Inferior parietal cortex (tissue), 1 donor: Measurements from ENCODE around the gene CHD3.
"Not testable (repeated sequence)": the region's sequence is repeated elsewhere in the genome, so short reads cannot be mapped to it uniquely, and the experiment has no call there.

Experiments
- DNase-seq: peaks from one replicate; pipeline ENCODE4 v3.0.0-alpha.2; 2016; ENCODE audit errors: extremely low spot score

The CHD3 gene

GRCh38 chr17:7849751-7850504 lies 38.7 kb upstream of the CHD3 start:
- DNase-seq: no peak

GRCh38 chr17:7850701-7851437 lies 37.7 kb upstream of the CHD3 start:
- DNase-seq: no peak

GRCh38 chr17:7851438-7852261 lies 36.9 kb upstream of the CHD3 start:
- DNase-seq: peak; percentile 86

GRCh38 chr17:7852262-7852670 lies 36.3 kb upstream of the CHD3 start:
- DNase-seq: no peak

- DNase-seq: no peak
These were observed 35.5 kb upstream of the CHD3 start for GRCh38 chr17:7852919-7853690.

GRCh38 chr17:7853691-7854038 lies 34.9 kb upstream of the CHD3 start:
- DNase-seq: no peak

- DNase-seq: no peak
These were observed 34.4 kb upstream of the CHD3 start for GRCh38 chr17:7854078-7854777.

- DNase-seq: no peak
These were observed 33.5 kb upstream of the CHD3 start, which contains the start of gene TMEM88 for GRCh38 chr17:7854851-7855659. TSS of gene TMEM88 (plus strand) at chr17:7855066. CDS start at chr17:7855075, 9 bp downstream.

GRCh38 chr17:7855660-7856010 lies 33.0 kb upstream of the CHD3 start:
- DNase-seq: no peak

GRCh38 chr17:7856011-7856810 lies 32.4 kb upstream of the CHD3 start:
- no peak for DNase-seq

GRCh38 chr17:7856811-7857712 lies 31.5 kb upstream of the CHD3 start, which contains the start of gene NAA38:
TSS of gene NAA38 (minus strand) at chr17:7857559. CDS start at chr17:7857463, 96 bp downstream.
- peak; percentile 98 for DNase-seq

GRCh38 chr17:7857713-7858521 lies 30.7 kb upstream of the CHD3 start, which contains the start of gene CYB5D1:
TSS of gene CYB5D1 (plus strand) at chr17:7858003. CDS start at chr17:7858135, 132 bp downstream.
- DNase-seq: peak; percentile 97

- DNase-seq: no peak
These were observed 30.1 kb upstream of the CHD3 start for GRCh38 chr17:7858522-7858810.

GRCh38 chr17:7859028-7859427 lies 29.6 kb upstream of the CHD3 start:
- DNase-seq: no peak

- peak; percentile 85 for DNase-seq
These were observed 25.7 kb upstream of the CHD3 start for GRCh38 chr17:7862692-7863437.

GRCh38 chr17:7864384-7864783 lies 24.2 kb upstream of the CHD3 start:
- DNase-seq: not testable (repeated sequence)
